ENCODE results near the gene SLC23A2.

Gene SLC23A2

DNA sequence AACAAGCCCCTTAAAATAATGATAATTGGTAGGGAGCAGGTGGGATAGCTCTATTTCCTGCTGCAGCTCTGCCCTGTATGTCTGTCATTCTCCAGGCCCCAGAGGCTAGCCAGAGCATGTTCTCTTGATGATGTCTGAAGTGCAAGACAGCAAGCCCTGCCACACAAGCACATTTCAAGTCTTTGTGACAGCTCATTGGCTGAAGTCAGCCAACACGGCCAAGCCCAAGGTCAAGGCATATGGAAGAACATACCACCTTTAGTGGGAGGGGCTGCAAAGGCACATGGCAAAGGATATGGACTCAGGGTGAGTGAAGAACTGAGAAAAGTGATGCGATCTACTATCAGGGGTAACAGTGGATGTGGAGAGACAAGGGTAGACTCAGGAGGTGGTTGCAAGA is 163.6 kb downstream of the SLC23A2 start:
- DNase-seq = no peak

DNA sequence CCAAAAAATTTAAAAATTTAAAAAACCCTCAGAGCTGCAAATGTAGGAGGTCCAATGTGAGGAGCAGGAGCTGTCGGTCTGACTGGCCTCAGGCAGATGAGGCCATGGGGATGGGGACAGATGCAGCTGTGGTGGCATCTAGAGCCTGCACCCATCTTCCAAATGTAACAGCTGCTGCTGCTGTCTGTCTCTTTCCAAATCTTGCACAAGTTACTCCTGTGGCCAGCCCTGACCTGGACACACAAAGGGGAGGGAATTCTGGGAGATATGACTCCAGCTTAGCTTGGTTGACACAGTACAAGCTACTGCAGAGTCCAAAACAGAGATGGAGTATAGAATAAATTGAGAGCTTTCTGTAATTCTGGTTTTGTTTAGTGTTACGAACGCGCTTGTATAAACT is 164.4 kb downstream of the SLC23A2 start:
- no peak for DNase-seq

DNA sequence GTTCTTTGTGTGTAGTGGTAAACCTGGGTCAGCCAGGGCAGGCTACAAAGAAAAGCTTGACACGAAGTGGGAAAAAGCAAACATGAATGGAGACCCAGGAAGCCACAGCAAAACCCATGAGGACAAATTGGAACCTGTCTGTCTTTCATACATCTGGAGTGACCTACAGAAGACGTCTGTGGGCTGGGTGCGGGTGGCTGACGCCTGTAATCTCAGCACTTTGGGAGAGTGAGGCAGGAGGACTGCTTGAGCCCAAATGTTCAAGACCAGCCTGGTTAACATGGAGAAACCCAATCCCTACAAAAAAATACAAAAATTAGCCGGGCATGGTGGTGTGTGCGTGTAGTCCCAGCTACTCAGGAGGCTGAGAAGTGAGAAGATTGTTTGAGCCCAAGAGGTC is 164.8 kb downstream of the SLC23A2 start:
- no peak for DNase-seq

DNA sequence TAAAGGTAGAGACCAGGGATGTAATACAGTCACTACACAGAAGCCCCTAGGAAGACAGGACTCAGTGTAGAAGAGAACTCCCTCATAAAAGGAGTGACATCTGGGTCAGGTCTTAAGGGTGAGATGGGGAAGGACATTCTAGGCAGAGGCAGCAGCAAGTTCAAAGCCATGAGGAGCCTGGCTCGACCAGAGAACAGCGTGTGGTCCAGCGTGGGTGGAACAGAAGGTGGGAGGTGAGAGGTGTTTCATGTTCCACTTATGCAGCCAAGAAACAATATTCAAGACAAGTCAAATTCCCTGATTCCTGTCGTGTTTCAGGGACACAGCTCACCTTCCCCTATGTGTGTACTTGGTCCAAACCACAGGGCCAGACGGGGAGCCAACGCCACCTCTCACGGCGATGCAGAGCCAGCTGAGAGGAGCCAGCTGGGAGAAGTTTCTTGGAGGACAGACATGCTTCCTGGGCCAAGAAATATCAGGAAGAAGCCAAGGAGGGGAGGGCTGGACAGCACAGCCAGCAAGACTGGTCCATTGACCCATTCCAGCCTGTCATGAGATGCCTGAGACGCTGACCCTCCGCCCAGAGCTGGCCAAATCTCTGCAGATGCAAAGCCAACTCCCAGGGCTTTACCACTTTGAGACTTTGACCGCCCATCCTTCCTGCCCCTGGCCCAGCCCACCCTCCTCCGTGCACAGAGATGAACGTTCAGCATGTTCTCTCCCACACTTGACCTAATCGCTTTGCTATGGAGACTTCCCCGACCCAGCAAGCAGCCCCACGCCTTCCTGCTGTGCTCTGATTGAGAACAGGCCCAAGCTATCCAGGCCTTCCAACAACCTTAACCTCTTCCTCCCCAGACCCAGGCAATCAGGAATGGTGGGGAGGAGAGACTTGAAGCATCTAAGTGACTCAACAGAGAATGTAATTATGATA is 165.8 kb downstream of the SLC23A2 start:
- no peak for DNase-seq

DNA sequence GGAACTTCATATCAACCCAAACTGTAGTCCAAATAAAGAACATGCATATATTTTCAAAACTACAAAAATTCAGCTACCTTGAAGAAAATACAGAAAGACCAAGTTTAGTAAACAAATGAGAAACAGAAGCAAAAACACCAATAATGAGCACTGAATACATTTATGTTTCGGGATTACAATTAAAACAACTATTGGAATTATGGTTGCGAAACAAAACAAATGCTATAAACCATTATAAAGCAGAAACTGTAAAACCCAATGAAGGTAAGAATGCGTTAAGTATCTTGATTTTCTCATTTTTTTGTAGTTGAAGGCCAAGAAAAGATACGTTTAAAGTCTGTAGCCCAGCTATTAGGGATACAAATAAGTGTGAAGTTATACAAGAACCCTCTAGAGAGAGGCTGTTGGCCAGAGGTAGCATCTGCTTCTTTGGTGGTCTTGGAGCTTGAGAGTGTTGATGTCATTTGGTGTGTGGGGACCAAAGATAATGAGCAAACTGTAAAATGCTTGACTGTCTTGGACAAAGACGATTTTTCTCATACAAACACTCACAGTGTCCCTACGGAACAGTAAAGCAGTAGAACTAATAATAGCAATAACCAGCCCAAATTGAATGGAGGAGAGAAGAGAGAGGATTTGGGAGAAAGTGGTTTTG is 168.1 kb downstream of the SLC23A2 start:
- no peak for DNase-seq

DNA sequence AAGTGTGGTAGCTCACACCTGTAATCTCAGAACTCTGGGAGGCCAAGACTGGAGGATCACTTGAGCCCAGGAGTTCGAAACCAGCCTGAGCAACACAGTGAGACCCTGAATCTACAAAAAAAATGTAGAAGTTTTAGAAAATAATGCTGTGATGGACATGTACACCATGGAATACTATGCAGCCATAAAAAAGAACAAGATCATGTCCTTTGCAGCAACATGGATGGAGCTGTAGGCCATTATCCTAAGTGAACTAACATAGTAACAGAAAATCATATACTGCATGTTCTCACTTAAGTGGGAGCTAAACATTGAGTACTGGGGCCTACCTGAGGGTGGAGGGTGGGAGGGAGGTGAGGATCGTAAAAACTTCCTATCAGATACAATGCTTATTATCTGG is 168.8 kb downstream of the SLC23A2 start:
- no peak for DNase-seq

DNA sequence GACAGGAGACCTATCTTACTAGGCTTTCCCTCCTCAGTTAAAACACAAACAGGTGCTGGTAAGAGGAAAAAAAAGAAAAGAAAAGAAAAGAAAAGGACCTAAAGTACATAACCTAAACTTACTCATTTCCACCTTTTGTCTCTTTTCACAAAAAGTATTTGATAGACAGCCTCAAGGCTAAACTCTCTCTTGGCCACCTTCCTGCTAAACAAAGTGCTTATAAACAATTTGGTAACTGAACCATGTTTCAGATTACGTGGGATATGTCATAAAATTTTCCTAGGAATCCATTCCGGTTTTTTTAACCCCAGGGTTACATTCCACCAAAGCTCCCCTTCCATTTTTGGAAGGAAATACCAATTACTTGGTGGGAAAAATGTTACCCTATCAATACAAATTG is 170.6 kb downstream of the SLC23A2 start:
- no peak for DNase-seq

DNA sequence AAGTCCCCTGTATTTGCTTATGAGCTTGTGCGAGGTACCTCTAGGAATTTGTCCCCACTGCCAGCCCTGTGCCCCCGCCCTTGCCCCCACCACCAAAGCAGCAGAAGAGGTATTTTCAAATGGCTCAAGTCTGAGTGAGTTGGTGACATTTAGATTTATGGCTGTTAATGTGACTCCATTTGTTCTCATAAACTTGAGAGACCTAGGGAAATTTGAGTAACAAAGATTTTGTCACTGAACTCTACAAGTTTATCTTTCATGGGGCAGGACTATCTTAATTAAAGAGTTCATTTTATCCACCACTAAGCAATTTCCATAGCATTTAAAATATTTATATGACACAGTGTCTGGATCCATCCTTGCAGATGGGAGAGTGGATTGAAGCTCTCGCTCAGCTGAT is 171.1 kb downstream of the SLC23A2 start:
- no peak for DNase-seq

DNA sequence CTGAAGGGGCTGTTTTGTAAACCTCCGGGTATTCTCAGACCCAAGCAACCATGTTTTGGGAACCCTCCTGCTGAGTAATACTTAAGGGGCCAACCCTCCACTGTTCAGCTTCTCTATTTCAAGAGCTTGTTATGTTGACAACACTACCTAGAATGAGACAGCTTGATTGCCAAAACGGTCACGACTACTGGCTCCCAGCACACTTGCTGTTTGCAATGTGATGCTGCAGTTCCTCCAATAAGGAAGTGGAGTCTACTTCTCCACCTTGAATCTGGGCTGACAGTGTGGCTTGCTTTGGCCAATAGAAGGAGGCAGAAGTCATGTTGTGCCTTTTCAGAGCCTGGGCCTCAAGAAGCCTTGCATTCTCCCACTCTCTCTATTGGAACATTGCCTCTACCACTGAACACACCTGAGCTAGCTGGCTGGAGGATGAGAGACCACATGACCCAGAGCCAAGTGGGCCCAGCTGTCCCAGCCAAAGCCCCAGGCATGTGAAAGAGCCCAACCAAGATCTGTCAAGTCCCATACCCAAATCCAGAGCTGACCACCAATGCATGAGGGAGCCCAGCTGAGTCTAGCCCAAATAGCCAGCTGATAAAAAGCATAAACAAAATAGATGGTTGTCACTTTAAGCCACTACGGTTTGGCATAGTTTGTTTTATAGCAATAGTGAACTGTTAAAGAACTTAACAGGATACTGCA is 171.6 kb downstream of the SLC23A2 start:
- no peak for DNase-seq

DNA sequence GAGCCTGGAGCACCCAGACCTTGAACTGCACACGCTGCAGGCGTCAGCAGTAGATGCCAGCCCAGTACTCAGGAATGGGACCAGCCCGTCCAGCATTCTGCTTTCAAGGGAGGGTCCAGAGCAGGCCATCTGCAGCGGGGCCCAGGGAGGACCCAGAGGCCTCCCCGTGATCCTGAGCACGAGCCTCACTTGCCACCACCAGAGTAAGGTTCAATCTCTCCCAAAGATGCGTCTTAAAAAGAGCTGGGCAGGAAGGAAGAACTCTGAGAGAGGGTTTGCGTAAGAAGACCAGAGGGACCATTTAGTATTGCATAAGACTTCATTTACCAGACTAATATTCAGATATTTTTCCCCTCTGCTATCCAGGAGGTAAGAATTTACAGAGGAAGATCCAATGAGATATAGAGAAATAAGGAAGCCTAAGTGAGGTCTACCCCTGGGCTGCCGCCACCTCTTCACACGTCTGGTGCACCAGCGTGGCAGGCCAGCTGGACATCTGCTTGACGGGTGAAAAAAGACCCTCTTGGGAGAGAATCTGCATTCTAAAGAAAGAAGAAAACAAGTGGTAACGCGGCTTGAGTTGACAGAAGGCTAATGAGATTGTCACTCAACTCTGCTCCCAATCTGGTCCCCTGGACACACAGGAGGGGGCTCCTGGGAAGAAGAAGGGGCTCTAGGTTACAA is 172.3 kb downstream of the SLC23A2 start:
- DNase-seq = no peak

DNA sequence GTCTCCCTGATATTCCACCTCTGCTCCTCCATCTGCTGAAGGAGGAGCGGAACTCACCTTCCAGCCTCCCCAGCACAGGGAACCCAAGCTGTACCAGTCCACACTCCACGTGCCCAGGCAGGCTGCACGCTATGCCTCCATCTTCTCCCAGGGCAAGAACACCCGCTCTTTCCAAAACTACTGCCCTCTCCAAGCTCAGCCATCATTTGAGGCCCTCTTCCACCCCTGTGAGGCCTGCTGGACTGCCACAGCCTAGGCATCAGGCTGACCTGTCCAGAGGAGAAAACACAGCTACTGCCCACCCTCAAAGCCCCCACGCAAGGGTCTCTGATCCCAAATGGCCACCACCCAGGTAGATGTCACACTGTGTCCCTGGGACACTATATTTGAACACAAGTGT is 179.7 kb downstream of the SLC23A2 start:
- no peak for DNase-seq

DNA sequence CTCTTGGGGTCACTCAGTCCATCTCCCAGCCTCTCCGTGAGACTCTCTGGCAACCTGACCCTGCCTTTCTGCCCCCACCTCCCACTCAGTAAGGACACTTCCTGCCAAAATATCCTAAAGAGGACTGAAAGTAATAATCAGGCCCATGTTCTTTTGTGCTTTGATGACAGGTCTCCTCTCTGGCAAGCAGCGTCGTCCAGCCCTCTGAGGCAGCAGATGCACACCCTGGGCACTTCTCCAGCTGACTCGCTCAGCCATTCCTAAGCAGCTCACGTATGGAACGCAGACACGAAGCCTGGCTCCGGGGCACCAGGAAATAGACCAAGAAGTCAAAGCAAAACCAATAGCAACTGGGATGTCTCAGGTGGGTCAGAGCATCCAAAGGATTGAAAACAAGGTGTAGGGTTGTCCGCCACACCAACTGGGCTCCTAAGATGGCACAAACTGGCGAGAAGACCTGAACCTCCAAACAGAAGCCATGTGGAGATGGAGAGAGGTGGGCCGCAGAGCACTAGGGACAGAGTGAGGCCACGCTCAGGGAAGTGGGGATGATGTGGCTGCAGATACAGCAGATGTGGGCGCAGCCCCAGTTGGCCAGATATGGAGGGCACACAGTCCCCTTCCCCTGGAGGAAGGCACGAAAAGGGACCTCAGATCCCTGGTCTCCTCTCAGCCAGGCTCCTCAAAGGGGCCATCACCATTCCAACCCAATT is 180.3 kb downstream of the SLC23A2 start:
- DNase-seq = no peak

DNA sequence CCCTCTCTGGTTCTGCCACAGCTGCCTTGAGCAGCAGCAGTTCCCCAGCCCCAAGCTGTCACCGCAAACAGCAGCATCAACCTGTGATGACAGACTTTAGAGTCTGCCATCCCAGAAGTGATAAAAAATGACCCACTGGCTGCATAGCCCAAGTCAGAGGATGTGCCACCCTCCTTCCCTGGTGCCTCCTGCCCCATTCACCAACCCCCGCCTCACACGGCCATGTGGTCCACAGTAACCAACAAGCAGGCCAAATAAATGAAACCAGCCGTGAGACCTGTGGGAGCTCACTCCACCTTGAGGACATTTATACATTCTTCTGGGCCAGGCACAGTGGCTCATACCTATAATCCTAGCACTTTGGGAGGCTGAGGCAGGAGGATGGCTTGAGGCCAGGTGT is 181.4 kb downstream of the SLC23A2 start:
- no peak for DNase-seq

DNA sequence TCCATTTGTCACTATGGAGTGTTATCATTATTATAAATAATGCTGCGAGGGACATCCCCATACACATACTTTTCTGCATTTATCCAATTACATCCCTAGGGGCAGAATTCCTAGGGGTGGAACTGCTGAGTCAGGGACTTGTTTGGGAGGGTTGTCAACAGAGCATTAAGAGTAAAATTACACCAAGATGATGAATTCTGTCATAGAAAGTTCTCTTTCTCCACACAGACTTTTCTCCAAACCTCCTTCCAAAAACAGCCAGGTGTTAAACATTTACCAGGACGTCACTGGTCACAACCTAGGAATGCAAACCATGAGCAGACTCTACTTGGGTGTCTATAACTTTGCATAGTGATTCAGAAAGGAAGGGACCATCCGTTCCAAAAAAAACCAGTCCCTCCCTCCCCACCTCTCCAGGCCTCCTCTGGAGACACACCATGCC is 184.1 kb downstream of the SLC23A2 start:
- no peak for DNase-seq

DNA sequence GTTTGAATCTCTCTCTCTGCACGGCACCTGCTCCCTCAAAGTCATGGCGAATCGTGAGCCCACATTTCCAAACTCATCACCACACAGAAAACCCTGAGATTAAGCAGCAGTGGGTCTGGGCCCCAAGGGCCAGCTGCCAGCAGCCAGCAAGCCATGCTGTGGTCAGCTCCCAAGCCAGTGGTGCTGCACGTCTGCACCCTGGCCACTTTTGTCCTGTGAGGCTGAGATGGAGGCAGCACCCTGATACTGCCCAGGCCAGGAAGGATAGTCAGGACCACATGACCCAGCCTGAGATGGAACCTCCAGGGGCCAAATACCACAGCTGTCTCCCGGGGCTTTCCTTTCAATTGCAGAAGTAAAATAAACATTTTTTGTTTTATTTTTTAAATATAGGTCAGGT is 185.7 kb downstream of the SLC23A2 start:
- no peak for DNase-seq

DNA sequence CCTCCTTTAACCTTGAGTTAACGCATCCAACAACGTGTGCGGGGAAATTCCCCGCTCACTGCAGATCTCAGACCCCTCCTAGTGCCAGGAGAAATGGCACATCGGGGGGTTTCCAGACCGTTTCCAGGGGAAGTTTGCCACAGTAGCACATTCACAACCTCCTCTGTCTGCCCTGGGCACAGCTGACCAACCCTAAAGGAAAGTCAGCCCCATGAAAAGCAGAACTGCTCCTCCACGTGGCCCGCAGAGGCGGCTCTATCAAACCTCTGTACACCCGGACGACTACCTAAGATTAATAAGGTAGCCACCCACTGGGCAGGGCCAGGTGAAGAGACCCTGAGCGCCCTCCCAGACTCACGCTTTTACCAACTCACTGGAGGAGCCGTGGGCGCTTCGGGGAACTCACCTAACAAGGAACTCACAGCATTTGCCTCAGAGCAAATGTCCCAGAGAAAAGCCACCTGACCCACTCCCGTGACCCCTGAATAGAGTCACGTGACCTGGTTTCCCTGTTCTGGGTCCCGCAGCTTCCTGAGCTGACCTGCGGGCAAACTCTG is 186.5 kb downstream of the SLC23A2 start:
- DNase-seq = no peak

DNA sequence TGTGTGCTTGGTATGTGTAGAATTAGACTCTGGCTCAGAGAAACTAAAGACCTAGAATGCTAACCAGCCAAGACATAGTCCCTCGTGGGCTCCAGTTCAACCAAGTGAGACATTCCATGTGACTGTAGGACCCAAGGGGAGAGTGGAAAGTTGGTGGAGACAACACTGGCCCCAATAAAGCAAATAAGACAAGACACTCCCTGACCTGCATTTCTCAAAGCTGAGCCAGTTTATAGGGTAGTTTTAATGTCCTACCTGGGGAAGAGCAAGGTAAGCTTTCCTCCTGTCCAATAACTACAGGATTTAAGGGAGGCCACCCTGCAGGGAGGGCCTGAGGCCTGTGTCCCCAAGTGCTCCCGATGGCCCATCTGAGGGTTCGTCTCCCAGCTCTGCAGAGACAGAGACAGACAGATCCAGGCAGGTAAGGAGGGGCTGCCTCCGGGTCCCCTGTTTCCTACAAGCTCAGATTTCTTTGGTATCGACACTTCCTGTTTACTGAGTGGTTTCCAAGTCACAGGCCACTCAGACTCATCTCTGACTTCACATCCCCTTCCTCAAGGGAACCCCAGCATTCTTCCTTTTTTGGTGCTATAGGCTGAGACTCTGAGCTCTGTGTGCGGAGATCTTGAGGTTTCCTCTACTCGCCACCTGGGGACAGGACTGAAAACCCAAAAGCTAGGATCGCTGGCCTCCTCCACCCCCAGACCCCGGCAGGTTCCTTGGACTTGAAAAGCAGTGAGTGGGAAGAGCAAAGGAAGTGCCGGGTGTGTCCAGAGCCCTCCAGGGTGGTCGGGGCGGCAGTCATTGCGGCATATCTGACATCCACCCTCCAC is 187.2 kb downstream of the SLC23A2 start:
- no peak for DNase-seq

DNA sequence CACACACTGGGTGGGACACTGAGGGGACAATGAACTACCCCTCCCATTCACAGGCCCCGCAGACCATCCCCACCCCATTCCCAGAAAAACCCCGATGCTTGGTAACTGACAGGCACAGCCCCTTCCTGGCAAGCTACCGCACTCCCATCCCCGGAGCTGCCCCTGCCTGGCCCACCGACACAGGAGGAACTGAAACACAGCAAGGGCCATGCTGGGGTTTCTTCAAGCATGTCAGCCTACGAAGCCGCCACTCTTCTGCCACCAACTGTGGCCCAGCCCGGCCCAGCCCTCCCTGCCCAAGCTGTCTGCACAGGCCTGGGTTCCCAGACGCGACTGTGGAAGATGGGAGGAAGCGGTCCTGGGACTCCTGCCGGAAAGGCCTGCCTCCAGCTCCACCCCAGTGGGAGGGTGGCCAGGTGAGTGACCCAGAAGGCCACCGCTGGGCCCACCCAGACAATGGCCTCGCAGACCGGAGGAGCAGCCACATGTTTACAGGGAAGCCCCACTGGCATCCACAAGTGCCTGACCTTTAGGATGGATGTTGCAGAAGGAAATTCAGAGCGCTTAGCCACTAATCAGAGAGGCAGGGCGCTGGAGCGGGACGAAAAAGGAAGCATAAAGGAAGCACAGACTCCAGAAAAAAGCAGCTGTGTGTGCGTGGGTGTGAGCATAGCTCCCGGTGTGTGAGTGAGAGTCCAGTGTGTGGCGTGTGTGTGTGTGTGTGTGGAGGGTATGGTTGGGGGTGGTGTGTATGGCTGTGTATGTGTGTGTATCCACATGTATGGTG is 188.0 kb downstream of the SLC23A2 start:
- DNase-seq = no peak

DNA sequence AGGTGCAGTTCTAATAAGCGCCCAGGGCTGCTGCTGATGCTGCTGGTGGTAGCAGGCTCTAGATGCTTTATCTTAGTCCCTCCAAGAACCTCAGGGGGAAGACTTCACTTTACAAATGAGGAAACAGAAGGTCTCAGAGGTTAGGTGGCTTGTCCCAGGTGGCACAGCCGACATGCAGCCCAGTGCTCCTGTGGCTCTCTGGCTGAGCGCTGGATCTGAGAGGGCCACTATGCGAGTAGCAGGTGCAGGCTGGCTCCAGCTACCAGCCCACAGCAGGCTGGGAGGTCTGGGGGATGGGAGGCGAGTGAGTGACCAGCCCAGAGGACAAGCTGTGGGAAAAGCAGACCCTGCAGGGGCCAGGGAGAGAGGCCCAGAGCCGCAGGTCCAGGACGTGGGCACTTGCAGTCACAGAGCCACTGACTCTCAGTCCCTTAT is 188.7 kb downstream of the SLC23A2 start:
- no peak for DNase-seq

DNA sequence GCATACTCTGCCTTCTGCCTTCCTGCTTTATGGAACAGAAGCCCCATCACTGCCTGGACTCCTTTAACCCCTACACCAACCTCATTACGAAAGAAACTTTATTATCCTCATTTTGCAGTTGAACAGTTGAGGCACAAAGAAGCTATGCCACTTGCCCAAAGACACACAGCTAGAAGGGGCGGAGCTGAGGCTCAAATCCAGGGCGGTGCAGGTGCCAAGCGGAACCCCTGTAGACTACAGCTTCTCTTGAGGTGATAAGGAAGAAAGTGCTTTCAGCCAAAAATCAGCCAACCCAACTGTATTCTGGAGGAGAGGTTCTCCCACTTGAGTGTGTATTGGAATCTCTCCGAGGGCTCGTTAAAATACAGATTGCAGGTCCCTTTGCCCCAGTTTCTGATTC is 189.1 kb downstream of the SLC23A2 start:
- DNase-seq = no peak
